Hematopoietic multipotent progenitor cell treated with erythropoietin and hydrocortisone succinate and interleukin-3 and kit ligand, for 4 days (in vitro differentiated cells): ENCODE measurements around the gene TMEM63A.

ENCODE experiments used
- DNase-seq: peaks from one replicate; pipeline ENCODE4 v3.0.0-alpha.2; 2015

The TMEM63A gene

GRCh38 chr1:225883616-225884265, 1.6 kb upstream of the TMEM63A start:
- DNase-seq, result no peak

DNA sequence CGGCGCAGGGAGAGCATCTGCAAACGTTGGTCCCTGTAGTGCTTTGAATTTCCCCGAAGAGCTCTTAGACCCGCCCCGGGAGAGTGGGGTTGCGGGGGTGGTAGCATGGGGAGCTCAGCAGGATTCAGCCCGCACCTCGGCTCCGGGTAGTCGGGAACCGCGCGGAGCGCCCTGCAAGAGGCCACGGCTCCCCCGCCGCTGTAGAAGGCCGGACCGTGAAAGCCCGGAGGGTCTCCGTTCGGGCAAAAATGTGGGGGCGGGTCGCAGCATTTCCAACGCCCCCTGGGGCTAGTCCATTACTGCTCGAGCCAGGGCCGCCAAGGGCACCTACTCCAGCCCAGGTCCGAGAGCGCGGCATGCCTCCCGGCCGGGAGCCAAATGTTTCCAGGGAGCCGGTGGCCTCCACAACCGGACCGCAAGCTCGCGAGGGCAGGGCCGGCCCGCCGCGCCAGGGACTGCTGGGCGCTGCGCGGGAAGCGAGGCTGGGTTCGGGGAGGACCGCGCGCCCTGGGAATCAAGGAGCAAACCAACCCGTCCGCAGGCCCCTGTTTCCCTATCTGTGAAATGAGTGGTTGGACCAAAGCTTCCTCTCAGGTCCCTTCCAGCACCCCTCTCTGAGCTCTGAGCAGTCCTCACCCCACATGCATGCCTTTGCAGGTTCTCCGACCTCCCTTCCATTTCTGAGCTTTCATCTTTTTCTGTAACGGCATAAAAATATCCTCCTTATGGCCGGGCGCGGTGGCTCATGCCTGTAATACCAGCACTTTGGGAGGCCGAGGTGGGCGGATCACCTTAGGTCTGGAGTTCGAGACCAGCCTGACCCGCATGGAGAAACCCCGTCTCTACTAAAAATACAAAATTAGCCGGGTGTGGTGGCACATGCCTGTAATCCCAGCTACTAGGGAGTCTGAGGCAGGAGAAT, 775 bp upstream of the TMEM63A start:
- DNase-seq, result peak; percentile 67

- DNase-seq, result peak; percentile 74
Observed at GRCh38 chr1:225881081-225881958, 860 bp downstream of the TMEM63A start.

GRCh38 chr1:225880636-225881035, 1.5 kb downstream of the TMEM63A start:
- no peak for DNase-seq

DNA sequence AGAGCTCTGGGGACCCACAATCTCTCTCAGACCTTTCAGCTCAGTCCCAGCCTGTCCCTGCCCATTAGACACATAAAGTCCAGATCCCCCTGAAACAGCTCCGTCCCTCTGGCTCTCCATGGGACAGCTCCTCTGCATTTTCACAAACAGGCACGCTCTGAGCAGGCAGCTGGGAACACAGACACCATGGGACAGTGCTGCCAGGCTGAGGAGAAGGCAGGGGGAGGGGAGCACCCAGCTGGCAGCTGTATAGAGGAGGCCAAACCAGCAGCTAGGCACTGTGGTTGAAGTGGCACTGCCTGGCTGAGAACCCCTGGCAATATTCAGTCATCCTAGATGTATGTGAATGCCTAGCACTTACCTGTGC, 2.0 kb downstream of the TMEM63A start:
- peak; percentile 21 for DNase-seq

- DNase-seq, result peak; percentile 76
Observed at GRCh38 chr1:225879521-225880221, 2.5 kb downstream of the TMEM63A start.

- no peak for DNase-seq
Observed at GRCh38 chr1:225878282-225878681, 3.9 kb downstream of the TMEM63A start.

- peak; percentile 69 for DNase-seq
Observed at GRCh38 chr1:225877580-225877979, 4.6 kb downstream of the TMEM63A start.

DNA sequence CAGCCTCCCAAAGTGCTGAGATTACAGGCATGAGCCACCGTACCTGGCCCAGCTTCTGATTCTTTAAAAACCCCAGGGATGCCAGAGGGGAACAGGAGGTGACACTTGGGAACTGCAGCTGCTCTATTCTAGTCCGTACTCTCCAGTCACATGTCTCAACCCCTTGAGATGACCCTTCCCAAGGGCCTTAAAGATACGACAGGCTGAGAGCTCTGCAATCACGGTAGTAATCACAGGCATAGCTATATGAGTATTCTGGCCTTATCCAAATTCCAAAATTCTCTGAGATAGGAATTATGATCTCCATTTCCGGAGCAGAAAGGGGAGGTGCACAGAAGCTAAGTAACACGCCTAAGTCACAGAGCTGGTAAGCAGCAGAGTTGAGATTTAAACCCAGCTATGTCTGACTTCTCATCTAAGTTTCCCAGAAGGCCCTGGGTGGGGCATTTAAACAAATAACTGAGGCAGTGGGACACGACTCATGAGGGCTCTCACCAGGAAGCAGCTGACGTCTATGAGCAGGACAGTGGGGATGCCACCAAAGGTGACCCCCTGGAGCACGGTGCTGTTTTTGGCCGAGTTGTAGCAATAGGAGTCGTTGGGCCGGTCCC, 5.2 kb downstream of the TMEM63A start:
- DNase-seq, result no peak

GRCh38 chr1:225875044-225875815, 7.0 kb downstream of the TMEM63A start:
- DNase-seq, result no peak

DNA sequence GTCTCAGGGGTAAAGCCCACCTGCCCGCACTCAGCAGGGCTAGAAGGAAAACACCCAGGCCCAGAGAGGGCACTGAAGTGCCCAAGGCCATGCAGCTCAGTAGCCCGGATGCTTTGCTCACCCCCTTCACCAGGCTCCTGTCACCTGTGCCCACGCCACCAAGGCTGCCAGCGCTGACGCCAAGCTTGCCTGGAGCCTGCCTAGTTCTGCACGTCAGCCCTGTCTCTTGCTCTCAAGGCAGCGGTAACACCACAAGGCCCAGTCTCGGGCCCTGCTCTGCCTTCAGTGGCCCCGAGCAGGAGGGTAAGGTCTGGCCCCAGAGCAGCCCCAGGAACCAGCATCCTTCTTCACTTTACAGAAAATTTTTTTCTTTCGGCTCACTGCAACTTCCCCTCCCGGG, 7.7 kb downstream of the TMEM63A start:
- no peak for DNase-seq

GRCh38 chr1:225873281-225873850, 8.8 kb downstream of the TMEM63A start:
- no peak for DNase-seq

GRCh38 chr1:225872075-225872430, 10.1 kb downstream of the TMEM63A start:
- DNase-seq, result no peak

GRCh38 chr1:225871359-225872074, 10.7 kb downstream of the TMEM63A start:
- peak; percentile 78 for DNase-seq

DNA sequence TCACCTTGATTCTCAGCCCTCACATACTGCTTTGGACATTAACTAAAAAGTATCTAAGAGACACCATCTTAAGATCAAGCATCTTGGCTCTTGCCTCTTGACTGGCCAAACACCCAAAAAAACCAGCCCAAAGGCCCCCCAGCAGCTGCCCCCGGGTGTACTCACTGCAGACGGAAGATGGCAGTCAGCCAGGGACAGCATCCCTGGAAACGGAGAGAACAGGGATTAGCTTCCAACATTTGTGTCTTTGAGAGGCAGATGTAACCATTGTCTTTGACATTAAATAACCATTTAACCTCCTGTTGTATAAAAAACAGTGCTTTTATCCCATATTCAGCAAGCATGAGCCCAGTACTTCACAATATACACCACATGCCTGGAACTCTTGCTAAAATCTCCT, 11.3 kb downstream of the TMEM63A start:
- no peak for DNase-seq

DNA sequence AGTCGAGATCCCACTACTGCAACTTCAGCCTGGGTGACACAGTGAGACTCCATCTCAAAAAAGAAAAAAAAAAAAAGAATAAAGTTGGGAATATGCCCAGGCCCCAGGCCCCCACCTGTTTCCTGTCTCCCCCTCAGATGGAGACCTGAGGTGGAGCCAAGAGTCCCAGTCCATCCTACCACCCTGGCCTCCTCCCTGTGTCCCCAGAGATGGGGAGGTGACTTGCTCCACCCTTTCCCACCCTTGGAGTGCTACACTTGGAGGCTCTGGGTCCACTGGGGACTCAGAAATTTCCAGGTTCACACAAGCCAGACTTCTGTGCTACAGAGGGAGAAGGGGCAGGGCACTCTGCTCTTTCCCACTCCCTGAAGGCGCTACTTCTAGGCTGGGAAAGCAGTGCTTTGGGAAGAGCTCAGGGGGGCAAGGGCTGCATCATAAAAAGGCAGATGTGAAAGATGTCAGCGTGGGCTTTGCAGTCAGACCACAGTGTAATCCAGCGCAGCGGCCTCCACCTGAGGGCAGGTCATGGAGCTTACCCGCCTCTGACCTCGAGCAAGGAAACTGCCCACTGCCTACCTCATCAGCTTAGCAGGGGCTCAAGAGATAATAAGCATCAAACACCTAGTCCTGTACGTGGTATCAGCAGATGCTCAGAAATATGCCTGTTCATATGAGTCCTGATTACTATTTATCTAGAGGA, 13.4 kb downstream of the TMEM63A start:
- DNase-seq, result no peak

- DNase-seq, result no peak
Observed at GRCh38 chr1:225866981-225867380, 15.2 kb downstream of the TMEM63A start.

- peak; percentile 92 for DNase-seq
Observed at GRCh38 chr1:225866061-225866837, 15.9 kb downstream of the TMEM63A start.

DNA sequence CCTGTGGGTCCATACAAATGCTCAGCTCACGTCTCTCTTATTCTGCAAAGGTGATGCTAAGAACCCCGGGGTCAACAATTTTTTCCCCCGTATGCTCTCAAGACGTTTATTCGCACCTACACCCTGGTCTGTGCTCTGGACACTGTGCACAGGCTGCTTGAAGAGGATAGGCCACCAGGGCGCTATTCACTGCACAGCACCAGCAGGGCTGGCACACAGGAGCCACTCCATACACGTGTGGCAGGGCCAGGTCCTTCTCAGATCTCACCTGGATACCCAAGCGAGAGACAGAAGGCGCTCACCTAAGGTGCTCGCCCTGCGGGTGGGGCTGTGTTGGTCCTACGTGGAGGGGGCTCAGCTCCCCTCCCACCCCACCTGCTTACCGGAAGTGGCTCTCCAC, 16.7 kb downstream of the TMEM63A start:
- no peak for DNase-seq
